Caco-2 (cell line): Measurements from ENCODE around the gene WWOX. TPM values are rescaled to one million over a fixed set of nuclear protein-coding genes. Genes with fewer than 3 reads are reported as not detected.

ENCODE experiments used
- BruUV-seq: library from RNA; stranded (reverse); fragments of 400-500 nt; replicated peaks from 2 replicates; lab custom pipeline; 2021; lab: Mats Ljungman, UMichigan
- CTCF ChIA-PET: fragments of 300-600 bp; sonication (Branson Sonifier 250); formaldehyde crosslinking; loops from one replicate; lab custom pipeline; 2022; ENCODE audit warnings: antibody characterized with exemption; lab: Charles Lee
- POLR2A ChIA-PET: fragments of 300-600 bp; sonication (Branson Sonifier 250); formaldehyde crosslinking; loops from one replicate; lab custom pipeline; 2022; ENCODE audit warnings: antibody characterized with exemption; lab: Charles Lee
- DNase-seq, 2 experiments: peaks; one replicate each; pipeline versions ENCODE4 v3.0.0 to v3.0.0-alpha.2; 2020 to 2022
- H3K27me3 ChIP-seq: replicated peaks from 2 replicates; pipeline ENCODE4 v1.6.0; 2011; ENCODE audit warnings: low read length; ENCODE audit not compliant: control insufficient read depth, insufficient read depth
- H3K36me3 ChIP-seq: 2 replicates; pipeline ENCODE4 v1.5.1; 2011; ENCODE audit warnings: low read length; ENCODE audit not compliant: control insufficient read depth, insufficient read depth
- H3K4me1 ChIP-seq: fragments of 250-450 bp; sonication (Bioruptor Pico); 2 replicates; pipeline ENCODE4 v1.5.1; 2020; ENCODE audit warnings: mild to moderate bottlenecking
- H3K4me3 ChIP-seq: 2 replicates; pipeline ENCODE4 v1.5.1; 2011; ENCODE audit warnings: low read depth, mild to moderate bottlenecking, control low read depth, low read length
- H3K9me3 ChIP-seq: fragments of 250-450 bp; sonication (Bioruptor Pico); 2 replicates; pipeline ENCODE4 v1.5.1; 2020; ENCODE audit warnings: mild to moderate bottlenecking, moderate library complexity
- H3K27ac Mint-ChIP-seq: one replicate; pipeline ENCODE4 v1.8.0; 2022; ENCODE audit warnings: mixed read lengths; ENCODE audit not compliant: unreplicated experiment
- H3K27me3 Mint-ChIP-seq: one replicate; pipeline ENCODE4 v1.8.0; 2022; ENCODE audit warnings: mixed read lengths; ENCODE audit not compliant: insufficient read depth, unreplicated experiment
- H3K36me3 Mint-ChIP-seq: one replicate; pipeline ENCODE4 v1.8.0; 2022; ENCODE audit warnings: mild to moderate bottlenecking, mixed read lengths; ENCODE audit not compliant: insufficient read depth, unreplicated experiment
- H3K4me1 Mint-ChIP-seq: one replicate; pipeline ENCODE4 v1.8.0; 2022; ENCODE audit warnings: low read depth, mixed read lengths; ENCODE audit not compliant: unreplicated experiment
- H3K4me3 Mint-ChIP-seq: one replicate; pipeline ENCODE4 v1.8.0; 2022; ENCODE audit warnings: mild to moderate bottlenecking, moderate library complexity, mixed read lengths; ENCODE audit not compliant: unreplicated experiment
- H3K9me3 Mint-ChIP-seq: one replicate; pipeline ENCODE4 v1.8.0; 2022; ENCODE audit warnings: mixed read lengths; ENCODE audit not compliant: unreplicated experiment
- CTCF ChIP-seq, 2 experiments: fragments of 200-600 bp in 1 of 2; IDR thresholded peaks; 1 replicate in 1 of 2; 2 replicates in 1 of 2; pipeline versions ENCODE4 v1.5.1 to v1.8.0; 2011 to 2022; ENCODE audit warnings: antibody characterized with exemption in 1 of 2, control low read depth in 1 of 2, inconsistent platforms in 1 of 2, low read depth in 1 of 2, low read length in 1 of 2, mild to moderate bottlenecking in 1 of 2, moderate library complexity in 1 of 2; ENCODE audit not compliant: insufficient read depth in 1 of 2, severe bottlenecking in 1 of 2, unreplicated experiment in 1 of 2
- intact Hi-C: fragments of 100-400 bp; cut with micrococcal nuclease; formaldehyde crosslinking; loops from one replicate; pipeline ENCODE4 v1.10.0; 2022; ENCODE audit not compliant: unreplicated experiment
- total RNA-seq: library from RNA; stranded (reverse); gene quantifications from 2 replicates; pipeline ENCODE4 v1.2.3, GENCODE V29; 2022

Gene WWOX
- total RNA-seq, 1 experiment from 2014 or later: 45.0 TPM

GRCh38 chr16:78992001-78992400 is 892.5 kb downstream of the WWOX start:
- Mint-ChIP-seq H3K4me3 (no peak overlapping the region), H3K36me3 (no peaks in the 10 kb centered on the region), H3K27me3 (peaks cover 4% of the 10 kb centered on the region), H3K27ac (no peak overlapping the region), H3K9me3 (no peaks in the 10 kb centered on the region), H3K4me1 (no peaks in the 10 kb centered on the region)
- TF ChIP-seq CTCF (IDR thresholded peaks at IDR 0.05; ENCODE audit: insufficient read depth in 1 of 2, low read depth in 1 of 2, low read length in 1 of 2, severe bottlenecking in 1 of 2, unreplicated experiment in 1 of 2): no peak
- ChIA-PET POLR2A (no interaction called here), CTCF (no interaction called here)
- no peak for DNase-seq
- Histone ChIP-seq H3K27me3 (no peaks in the 10 kb centered on the region), H3K9me3 (no peaks in the 10 kb centered on the region), H3K4me1 (no peaks in the 10 kb centered on the region), H3K4me3 (no peak overlapping the region), H3K36me3 (no peaks in the 10 kb centered on the region)
- intact Hi-C loops: no loop called here
- BruUV-seq: no TSS peak

GRCh38 chr16:78993346-78993745 is 893.9 kb downstream of the WWOX start:
- no TSS peak for BruUV-seq
- intact Hi-C loops: no loop called here
- POLR2A ChIA-PET: no interaction called here
- CTCF ChIA-PET: no interaction called here
- peaks cover 4% of the 10 kb centered on the region for H3K27me3 Mint-ChIP-seq
- H3K9me3 Mint-ChIP-seq: no peaks in the 10 kb centered on the region
- H3K27ac Mint-ChIP-seq: no peak overlapping the region
- Histone ChIP-seq H3K9me3 (no peaks in the 10 kb centered on the region), H3K4me1 (no peaks in the 10 kb centered on the region), H3K4me3 (no peak overlapping the region), H3K27me3 (no peaks in the 10 kb centered on the region), H3K36me3 (no peaks in the 10 kb centered on the region)
- DNase-seq: no peak
- H3K4me1 Mint-ChIP-seq: no peaks in the 10 kb centered on the region
- no peak overlapping the region for H3K4me3 Mint-ChIP-seq
- TF ChIP-seq CTCF (IDR thresholded peaks at IDR 0.05; ENCODE audit: insufficient read depth in 1 of 2, low read depth in 1 of 2, low read length in 1 of 2, severe bottlenecking in 1 of 2, unreplicated experiment in 1 of 2): no peak
- H3K36me3 Mint-ChIP-seq: no peaks in the 10 kb centered on the region

GRCh38 chr16:78994135-78994745 is 894.8 kb downstream of the WWOX start:
- Mint-ChIP-seq H3K27ac (no peak overlapping the region), H3K36me3 (no peaks in the 10 kb centered on the region), H3K4me3 (no peak overlapping the region), H3K27me3 (peaks cover 4% of the 10 kb centered on the region), H3K9me3 (no peaks in the 10 kb centered on the region), H3K4me1 (no peaks in the 10 kb centered on the region)
- BruUV-seq: no TSS peak
- ChIA-PET CTCF (no interaction called here), POLR2A (no interaction called here)
- Histone ChIP-seq H3K36me3 (no peaks in the 10 kb centered on the region), H3K4me3 (no peak overlapping the region), H3K4me1 (no peaks in the 10 kb centered on the region), H3K9me3 (no peaks in the 10 kb centered on the region), H3K27me3 (no peaks in the 10 kb centered on the region)
- no peak for TF ChIP-seq CTCF (IDR thresholded peaks at IDR 0.05; ENCODE audit: insufficient read depth in 1 of 2, low read depth in 1 of 2, low read length in 1 of 2, severe bottlenecking in 1 of 2, unreplicated experiment in 1 of 2)
- intact Hi-C loops: no loop called here
- DNase-seq: no peak
